ENCODE measurements around the gene RASGRP1. TPM values are rescaled to one million over a fixed set of nuclear protein-coding genes. Genes with fewer than 3 reads are reported as not detected.

Gene RASGRP1
- total RNA-seq, 1 experiment from 2014 or later: 0.85 TPM

DNA sequence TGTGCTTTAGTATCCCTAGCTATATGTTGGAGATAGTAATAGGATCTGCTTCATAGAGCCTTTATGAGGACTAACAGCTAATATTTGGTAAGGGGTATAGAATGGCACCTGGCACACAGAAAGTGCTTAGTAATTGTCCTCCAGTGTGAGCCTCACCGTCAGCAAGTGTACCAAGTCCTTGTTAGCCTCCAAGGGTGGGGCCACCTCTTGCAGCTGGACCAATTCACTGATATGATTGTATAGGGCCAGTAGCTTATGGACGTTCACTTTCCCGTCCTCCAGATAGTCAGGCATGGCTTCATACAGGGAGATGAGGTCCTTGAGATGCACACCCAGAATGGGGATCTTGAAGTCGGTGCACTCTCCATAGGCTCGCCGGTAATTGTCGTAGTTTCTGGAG lies 57.0 kb downstream of the RASGRP1 start:
- Histone ChIP-seq H3K23ac (ENCODE audit: insufficient read length, low read depth, low read length) (no peak overlapping the region), H2BK120ac (ENCODE audit: low read depth, low read length, poor library complexity, severe bottlenecking) (no peak overlapping the region), H3K79me2 (ENCODE audit: insufficient read depth, low read length) (no peaks in the 10 kb centered on the region), H3K4me2 (ENCODE audit: insufficient read depth, insufficient read length, low read length) (no peak overlapping the region), H2BK12ac (ENCODE audit: insufficient read length, low read depth, low read length) (no peak overlapping the region), H4K91ac (ENCODE audit: insufficient read length, low read depth, low read length) (no peak overlapping the region), H3K18ac (ENCODE audit: insufficient read length, low read depth, low read length) (no peak overlapping the region), H3K14ac (ENCODE audit: insufficient read depth, low read length) (no peak overlapping the region), H3K9ac (ENCODE audit: extremely low read depth, insufficient read length, low read length) (no peak overlapping the region), H4K8ac (replicated peaks; ENCODE audit: insufficient read length, low read depth, low read length) (no peak overlapping the region), H3K4ac (ENCODE audit: low read depth, low read length) (no peak overlapping the region), H3K27ac (ENCODE audit: insufficient read length, low read depth, low read length) (no peak overlapping the region), H3T11ph (ENCODE audit: low read length) (no peak overlapping the region), H2AFZ (ENCODE audit: low read length) (no peak overlapping the region), H4K20me1 (ENCODE audit: control insufficient read depth, insufficient read depth, insufficient read length) (no peaks in the 10 kb centered on the region), H4K5ac (ENCODE audit: insufficient read length, low read depth, low read length) (no peak overlapping the region), H3K79me1 (ENCODE audit: insufficient read depth, low read depth, low read length, poor library complexity, severe bottlenecking) (no peaks in the 10 kb centered on the region), H2BK5ac (ENCODE audit: insufficient read length, low read length) (no peak overlapping the region), H2AK5ac (ENCODE audit: insufficient read length, low read length) (no peak overlapping the region), H2BK15ac (ENCODE audit: low read depth, low read length) (no peak overlapping the region), H3K23me2 (ENCODE audit: insufficient read length, low read depth, low read length, poor library complexity, severe bottlenecking) (no peaks in the 10 kb centered on the region), H2BK20ac (ENCODE audit: low read depth, low read length, poor library complexity, severe bottlenecking) (no peak overlapping the region), H3K27me3 (ENCODE audit: insufficient read depth, low read length) (no peaks in the 10 kb centered on the region), H3K56ac (ENCODE audit: insufficient read length, low read depth, low read length) (no peak overlapping the region), H3K4me1 (ENCODE audit: insufficient read depth, low read length) (peaks cover 2% of the 10 kb centered on the region; the same call in 1 of the 2 replicates), H3K9me3 (ENCODE audit: control insufficient read depth, low read depth, low read length) (no peaks in the 10 kb centered on the region)
- Mint-ChIP-seq H3K4me1 (peaks cover 1 to 2% of the 10 kb centered on the region in 2 experiments; a peak in 2 of 4 replicates), H3K9me3 (no peaks in the 10 kb centered on the region), H3K27ac (no peak overlapping the region), H3K36me3 (ENCODE audit: insufficient read depth in 1 of 3, low read depth in 3 of 3) (no peaks in the 10 kb centered on the region; a peak in 1 of 7 replicates), H3K4me3 (no peak overlapping the region; a peak in 1 of 5 replicates), H3K27me3 (ENCODE audit: low read depth) (no peaks in the 10 kb centered on the region)
- no peak for DNase-seq
- TF ChIP-seq, protein P1, sequence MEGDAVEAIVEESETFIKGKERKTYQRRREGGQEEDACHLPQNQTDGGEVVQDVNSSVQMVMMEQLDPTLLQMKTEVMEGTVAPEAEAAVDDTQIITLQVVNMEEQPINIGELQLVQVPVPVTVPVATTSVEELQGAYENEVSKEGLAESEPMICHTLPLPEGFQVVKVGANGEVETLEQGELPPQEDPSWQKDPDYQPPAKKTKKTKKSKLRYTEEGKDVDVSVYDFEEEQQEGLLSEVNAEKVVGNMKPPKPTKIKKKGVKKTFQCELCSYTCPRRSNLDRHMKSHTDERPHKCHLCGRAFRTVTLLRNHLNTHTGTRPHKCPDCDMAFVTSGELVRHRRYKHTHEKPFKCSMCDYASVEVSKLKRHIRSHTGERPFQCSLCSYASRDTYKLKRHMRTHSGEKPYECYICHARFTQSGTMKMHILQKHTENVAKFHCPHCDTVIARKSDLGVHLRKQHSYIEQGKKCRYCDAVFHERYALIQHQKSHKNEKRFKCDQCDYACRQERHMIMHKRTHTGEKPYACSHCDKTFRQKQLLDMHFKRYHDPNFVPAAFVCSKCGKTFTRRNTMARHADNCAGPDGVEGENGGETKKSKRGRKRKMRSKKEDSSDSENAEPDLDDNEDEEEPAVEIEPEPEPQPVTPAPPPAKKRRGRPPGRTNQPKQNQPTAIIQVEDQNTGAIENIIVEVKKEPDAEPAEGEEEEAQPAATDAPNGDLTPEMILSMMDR (conservative IDR thresholded peaks at IDR 0.05): no peak
- WGBS (ENCODE audit: extremely low coverage, insufficient read length, low lambda C conversion rate): no CpG with 5 or more reads among the region's 7 CpGs
